GM12864 (cell line): ENCODE results near the gene PON2.

ENCODE experiments used
- DNase-seq: peaks from one replicate; pipeline ENCODE4 v3.0.0-alpha.2; 2011; ENCODE audit warnings: low read depth
- H3K4me3 ChIP-seq: 2 replicates; pipeline ENCODE4 v1.5.1; 2011; ENCODE audit warnings: mild to moderate bottlenecking, low read depth, low read length, control low read depth
- CTCF ChIP-seq: IDR thresholded peaks from 2 replicates; pipeline ENCODE4 v1.5.1; 2011; ENCODE audit warnings: low read depth, mild to moderate bottlenecking, moderate library complexity, low read length, control low read depth, inconsistent platforms; ENCODE audit errors: missing control alignments

Gene PON2

GRCh38 chr7:95373323-95373722, 61.5 kb downstream of the PON2 start:
- no peak for TF ChIP-seq CTCF
- no peak for DNase-seq
- H3K4me3 ChIP-seq, result no peak overlapping the region

- DNase-seq, result no peak
- no peak for TF ChIP-seq CTCF
Observed at GRCh38 chr7:95368235-95368634, 66.6 kb downstream of the PON2 start.

GRCh38 chr7:95367606-95368005, 67.2 kb downstream of the PON2 start:
- TF ChIP-seq CTCF, result no peak
- no peak for DNase-seq
- H3K4me3 ChIP-seq, result no peak overlapping the region

More at GRCh38 chr7:95368235-95368634, 66.6 kb downstream of the PON2 start:
- no peak overlapping the region for H3K4me3 ChIP-seq

GRCh38 chr7:95365151-95365550, 69.7 kb downstream of the PON2 start:
- DNase-seq, result no peak
- no peak overlapping the region for H3K4me3 ChIP-seq
- no peak for TF ChIP-seq CTCF

- TF ChIP-seq CTCF, result no peak
- DNase-seq, result no peak
Observed at GRCh38 chr7:95357623-95358022, 77.2 kb downstream of the PON2 start.

More at GRCh38 chr7:95357623-95358022, 77.2 kb downstream of the PON2 start:
- no peak overlapping the region for H3K4me3 ChIP-seq
